Liver (tissue), 3 donors: Measurements from ENCODE around the gene PDLIM5.

ENCODE experiments used
- CTCF ChIP-seq: fragments of 150-350 bp; IDR thresholded peaks from 2 replicates; pipeline ENCODE4 v1.5.1; 2017; ENCODE audit warnings: improper control_type of control experiment, low read depth, low read length; ENCODE audit not compliant: missing input control
- FOXA1 ChIP-seq: IDR thresholded peaks from 2 replicates; pipeline ENCODE4 v1.6.1; 2016; ENCODE audit warnings: antibody characterized with exemption
- RAD21 ChIP-seq, 2 donors: IDR thresholded peaks; 2 replicates each; pipeline ENCODE4 v1.6.1; 2016; ENCODE audit warnings: antibody characterized with exemption in 2 of 2, mild to moderate bottlenecking in 2 of 2
- REST ChIP-seq: IDR thresholded peaks from 2 replicates; pipeline ENCODE4 v1.6.1; 2016; ENCODE audit warnings: antibody characterized with exemption, mild to moderate bottlenecking
- RXRA ChIP-seq, 2 donors: IDR thresholded peaks; 2 replicates each; pipeline ENCODE4 v1.6.1; 2017 to 2018; ENCODE audit warnings: antibody characterized with exemption in 2 of 2, mild to moderate bottlenecking in 1 of 2
- SP1 ChIP-seq: IDR thresholded peaks from 2 replicates; pipeline ENCODE4 v1.6.1; 2018; ENCODE audit warnings: antibody characterized with exemption, mild to moderate bottlenecking
- ZBTB33 ChIP-seq: IDR thresholded peaks from 2 replicates; pipeline ENCODE4 v1.6.1; 2016; ENCODE audit warnings: antibody characterized with exemption
- donor health status: healthy.
- donor health status: healthy.

- TF ChIP-seq RXRA (IDR thresholded peaks at IDR 0.05) = no peak
- no peak for TF ChIP-seq CTCF
- TF ChIP-seq RAD21 (IDR thresholded peaks at IDR 0.05) = no peak
- no peak for TF ChIP-seq SP1
- no peak for TF ChIP-seq FOXA1
- TF ChIP-seq REST = no peak
- no peak for TF ChIP-seq ZBTB33
These were observed 171.6 kb downstream of the PDLIM5 start for GRCh38 chr4:94623126-94623911.
